HFF-Myc (cell line): Measurements from ENCODE around the gene SLC5A6.

Experiments
- DNase-seq: peaks from one replicate; pipeline ENCODE4 v3.0.0-alpha.2; 2011; ENCODE audit warnings: low read depth; ENCODE audit errors: extremely low read depth
- H3K4me3 ChIP-seq: replicated peaks from 2 replicates; pipeline ENCODE4 v1.5.1; 2011; ENCODE audit warnings: low read depth, mild to moderate bottlenecking, control low read depth, low read length
- CTCF ChIP-seq: IDR thresholded peaks from 2 replicates; pipeline ENCODE4 v1.5.1; 2012; ENCODE audit warnings: mild to moderate bottlenecking, low read depth, low read length, control low read depth; ENCODE audit errors: missing control alignments

The SLC5A6 gene

GRCh38 chr2:27223416-27223815 lies 11.3 kb upstream of the SLC5A6 start:
- no peak for DNase-seq
- no peak for TF ChIP-seq CTCF
- no peak overlapping the region for H3K4me3 ChIP-seq

GRCh38 chr2:27222407-27222806 lies 10.3 kb upstream of the SLC5A6 start:
- H3K4me3 ChIP-seq = no peak overlapping the region
- no peak for TF ChIP-seq CTCF
- DNase-seq = no peak

- no peak overlapping the region for H3K4me3 ChIP-seq
- DNase-seq = no peak
- TF ChIP-seq CTCF = no peak
These were observed 9.1 kb upstream of the SLC5A6 start for GRCh38 chr2:27221166-27221565.

GRCh38 chr2:27220091-27220490 lies 8.0 kb upstream of the SLC5A6 start:
- no peak for TF ChIP-seq CTCF
- no peak overlapping the region for H3K4me3 ChIP-seq
- DNase-seq = no peak

GRCh38 chr2:27219091-27219490 lies 7.0 kb upstream of the SLC5A6 start:
- no peak for TF ChIP-seq CTCF
- no peak for DNase-seq
- H3K4me3 ChIP-seq = peak overlapping the region; percentile 93

- no peak for TF ChIP-seq CTCF
- H3K4me3 ChIP-seq = peak overlapping the region; percentile 93
- no peak for DNase-seq
These were observed 6.5 kb upstream of the SLC5A6 start for GRCh38 chr2:27218614-27219013.
